ENCODE results near the gene SDK1. TPM values are rescaled to one million over a fixed set of nuclear protein-coding genes. Genes with fewer than 3 reads are reported as not detected.

SDK1 gene
- total and polyA plus RNA-seq, 10 of the 15 experiments (the other 5 are each of a cell fraction or from before 2014, with no cell fraction given): 0.14 to 0.33 TPM; not detected in 8

- Histone ChIP-seq H3K27ac (ENCODE audit: control insufficient read depth, insufficient read depth) (no peak overlapping the region), H3K4me1 (ENCODE audit: control insufficient read depth, insufficient read depth, low read length) (no peaks in the 10 kb centered on the region), H4K20me1 (ENCODE audit: control insufficient read depth, insufficient read depth) (no peaks in the 10 kb centered on the region), H3K4me3 (no peak overlapping the region), H3K27me3 (replicated peaks in 1 of 2; ENCODE audit: control insufficient read depth in 2 of 2, insufficient read depth in 2 of 2, low read length in 1 of 2) (no peaks in the 10 kb centered on the region), H3K9ac (ENCODE audit: control insufficient read depth, insufficient read depth, low read length) (no peak overlapping the region), H3K36me3 (ENCODE audit: control insufficient read depth in 2 of 2, insufficient read depth in 2 of 2, low read length in 1 of 2) (no peaks in the 10 kb centered on the region), H3K79me2 (ENCODE audit: control insufficient read depth, insufficient read depth, low read length) (no peaks in the 10 kb centered on the region), H2AFZ (ENCODE audit: control insufficient read depth, low read depth, low read length) (no peak overlapping the region), H3K9me3 (replicated peaks; ENCODE audit: control insufficient read depth, insufficient read depth, low read length) (no peaks in the 10 kb centered on the region), H3K4me2 (ENCODE audit: control insufficient read depth, insufficient read depth) (no peak overlapping the region)
- ATAC-seq: no peak
- DNase-seq (ENCODE audit: low read depth, low spot score): no peak
- ChIA-PET POLR2A (no interaction called here), SMC1A (ENCODE audit: uncharacterized antibody, unreplicated experiment) (no interaction called here), CTCF (no interaction called here), RAD21 (ENCODE audit: unreplicated experiment) (no interaction called here)
- in situ Hi-C loops (cut with MboI) (no loop called here), intact Hi-C loops (cut with micrococcal nuclease; ENCODE audit: unreplicated experiment) (no loop called here)
- no TSS peak for BruUV-seq (replicated peaks)
- WGBS (ENCODE audit: insufficient coverage, insufficient replicate concordance, low lambda C conversion rate, missing lambda C conversion rate): 13% methylated on average over 4 of the region's 4 CpGs
- FAIRE-seq: no peak
- TF ChIP-seq TCF3 (IDR thresholded peaks at IDR 0.05; ENCODE audit: borderline replicate concordance, insufficient read depth, low read depth, low read length): no peak
- TF ChIP-seq RAD51 (IDR thresholded peaks at IDR 0.05): no peak
- no peak for TF ChIP-seq E2F8 (IDR thresholded peaks at IDR 0.05; ENCODE audit: low read depth, partially characterized antibody)
- no peak for TF ChIP-seq E4F1 (IDR thresholded peaks at IDR 0.05; ENCODE audit: borderline replicate concordance, partially characterized antibody)
- TF ChIP-seq MAX (IDR thresholded peaks at IDR 0.05; ENCODE audit: low read depth, low read length): no peak
- TF ChIP-seq PAX5 (IDR thresholded peaks at IDR 0.05; ENCODE audit: borderline replicate concordance, low read depth, low read length): no peak
- no peak for TF ChIP-seq TCF12 (IDR thresholded peaks at IDR 0.05; ENCODE audit: low read depth, low read length)
- no peak for TF ChIP-seq ESRRA (IDR thresholded peaks at IDR 0.05; ENCODE audit: low read length)
- TF ChIP-seq NR2C1 (IDR thresholded peaks at IDR 0.05): no peak
- TF ChIP-seq LARP7 (IDR thresholded peaks at IDR 0.05): no peak
- TF ChIP-seq BHLHE40 (IDR thresholded peaks at IDR 0.05; ENCODE audit: borderline replicate concordance in 1 of 2, low read depth in 2 of 2, low read length in 1 of 2): no peak
- no peak for TF ChIP-seq MEF2B (IDR thresholded peaks at IDR 0.05; ENCODE audit: partially characterized antibody, poor library complexity, severe bottlenecking)
- no peak for TF ChIP-seq FOS (IDR thresholded peaks at IDR 0.05; ENCODE audit: borderline replicate concordance, extremely low read depth, insufficient read length)
- TF ChIP-seq GABPA (IDR thresholded peaks at IDR 0.05; ENCODE audit: low read depth): no peak
- no peak for TF ChIP-seq STAT1 (conservative IDR thresholded peaks at IDR 0.05)
- TF ChIP-seq NBN (IDR thresholded peaks at IDR 0.05): no peak
- no peak for TF ChIP-seq SUZ12 (IDR thresholded peaks at IDR 0.05; ENCODE audit: unreplicated experiment)
- no peak for TF ChIP-seq IRF5 (IDR thresholded peaks at IDR 0.05; ENCODE audit: borderline replicate concordance)
Observed at GRCh38 chr7:3416453-3416852, 115.4 kb downstream of the SDK1 start.

Data from GM12878 (cell line).